Stimulated activated CD4-positive, alpha-beta T cell treated with anti-CD3 and anti-CD28 coated beads, Interleukin-15, amount 100 ng/mL, for 24 hours (primary cell): ENCODE results near the gene MICAL1.

ENCODE experiments used
- DNase-seq: peaks from one replicate; pipeline ENCODE4 v3.0.0-alpha.2; 2020

MICAL1 gene

DNA sequence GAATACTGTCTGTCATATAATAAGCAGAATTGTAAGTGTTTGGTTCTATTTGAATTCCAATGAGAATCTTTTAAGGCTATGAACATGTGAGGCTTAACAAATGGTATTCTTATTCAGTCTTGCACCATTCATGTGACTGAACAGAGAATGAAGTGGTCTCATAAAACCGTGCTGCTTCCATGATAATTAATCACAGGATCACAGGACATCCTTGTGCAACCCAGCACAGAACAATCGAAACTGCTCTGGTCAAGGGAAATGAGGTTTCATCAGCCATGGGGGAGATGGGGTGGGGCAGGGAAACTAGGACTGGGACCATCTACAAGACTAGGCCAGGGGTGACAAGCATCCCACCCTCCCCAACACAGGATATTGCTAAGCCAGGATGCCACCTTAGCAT is 21.1 kb downstream of the MICAL1 start:
- no peak for DNase-seq

DNA sequence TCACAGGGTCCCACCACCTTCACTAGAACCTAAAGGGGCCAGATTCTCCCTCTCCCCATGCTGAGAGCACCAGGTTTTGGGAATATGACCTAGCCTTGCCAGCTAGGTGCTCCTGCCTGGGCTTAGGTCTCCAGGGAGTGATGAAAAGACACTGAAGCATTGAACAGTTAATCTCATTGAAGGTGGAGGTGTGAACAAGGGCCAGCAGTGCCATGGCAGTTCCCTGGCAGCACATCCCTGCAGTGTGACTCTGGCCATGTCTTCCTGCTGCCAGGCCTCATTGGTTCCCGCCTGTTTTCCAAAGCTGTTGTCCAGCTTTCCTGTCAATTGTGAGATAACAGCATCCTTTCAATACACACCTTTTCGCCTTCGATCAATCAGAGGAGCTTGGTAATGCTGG is 26.1 kb downstream of the MICAL1 start:
- no peak for DNase-seq

DNA sequence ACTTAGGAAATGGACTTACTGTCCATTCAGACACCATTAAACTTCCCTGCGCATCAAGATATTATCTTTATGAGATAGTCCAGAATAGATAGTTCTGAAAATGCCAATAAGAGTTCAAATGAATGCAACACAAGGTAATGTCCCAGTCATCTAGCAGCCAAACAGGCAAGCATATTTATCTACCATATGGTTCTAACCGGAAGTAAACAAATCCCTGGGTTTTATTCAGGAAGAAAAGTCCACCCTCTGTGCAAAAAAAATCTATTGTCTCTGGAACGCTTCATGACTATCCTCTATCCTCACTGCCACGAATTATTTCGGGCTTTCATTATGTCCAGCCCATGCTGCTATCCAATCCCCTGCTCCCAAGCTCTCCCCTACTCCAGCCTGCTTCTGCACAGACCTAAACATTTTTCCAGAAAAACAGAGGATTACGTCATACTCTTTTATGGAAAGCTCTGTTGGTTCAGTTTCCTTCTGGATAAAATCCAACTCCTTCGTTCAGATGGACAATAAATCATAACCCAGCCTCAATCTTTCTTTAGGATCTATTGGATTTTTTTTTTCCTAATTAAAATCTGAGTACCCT is 26.6 kb downstream of the MICAL1 start:
- no peak for DNase-seq

DNA sequence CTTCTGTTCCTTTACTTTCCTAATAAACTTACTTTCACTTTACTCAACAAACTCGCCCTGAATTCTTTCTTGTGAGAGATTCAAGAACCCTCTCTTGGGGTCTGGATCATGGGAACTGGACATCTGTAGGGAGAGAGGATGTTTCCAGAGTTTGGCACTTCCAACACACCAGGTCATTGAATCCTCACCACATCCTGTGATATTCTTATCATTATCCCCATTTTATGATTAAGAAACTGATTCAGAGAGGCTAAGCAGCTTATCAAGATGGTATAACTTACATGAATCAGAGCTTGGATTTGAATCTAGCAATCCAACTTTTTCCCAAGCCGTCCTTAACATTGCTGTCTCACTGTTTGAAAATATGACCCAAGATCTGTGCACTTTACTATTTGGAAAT is 30.6 kb downstream of the MICAL1 start:
- no peak for DNase-seq

DNA sequence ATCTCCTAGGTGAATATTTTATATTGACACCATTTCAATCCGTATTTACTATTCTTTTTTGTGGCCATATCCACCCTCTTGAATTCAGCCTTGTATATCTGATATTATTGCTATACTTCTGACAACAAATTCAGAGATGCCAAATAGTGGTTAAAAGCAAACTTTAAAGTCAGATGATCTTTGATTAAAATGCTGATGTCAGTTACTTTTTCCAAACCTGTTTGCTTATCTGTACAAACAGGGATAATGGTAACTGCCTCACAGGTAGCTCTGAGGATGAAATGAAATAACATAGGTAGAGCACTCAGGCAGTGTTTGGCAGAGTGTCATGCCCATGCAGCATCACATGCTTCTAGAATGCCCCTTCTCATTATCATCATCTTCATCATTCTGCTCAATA is 34.4 kb downstream of the MICAL1 start:
- no peak for DNase-seq

DNA sequence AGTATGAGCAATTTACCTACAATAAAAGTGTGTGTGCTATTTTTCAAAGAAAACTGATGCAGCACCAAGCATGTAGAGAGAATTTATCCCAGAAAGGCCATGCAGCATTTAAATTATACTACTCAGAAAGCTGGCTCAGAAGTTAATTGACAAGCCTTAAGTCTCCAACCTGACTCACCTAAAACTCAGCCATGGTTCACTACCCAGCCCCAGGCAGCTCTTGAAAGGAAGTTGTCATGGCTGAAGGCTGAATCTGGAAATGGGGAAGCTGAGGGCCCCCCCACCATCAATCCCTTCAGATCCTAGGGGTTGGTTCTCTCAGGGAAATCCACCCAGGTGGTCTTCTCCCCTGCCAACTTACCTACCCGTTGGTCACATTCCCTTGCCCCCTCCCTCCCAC is 34.8 kb downstream of the MICAL1 start:
- DNase-seq = no peak

DNA sequence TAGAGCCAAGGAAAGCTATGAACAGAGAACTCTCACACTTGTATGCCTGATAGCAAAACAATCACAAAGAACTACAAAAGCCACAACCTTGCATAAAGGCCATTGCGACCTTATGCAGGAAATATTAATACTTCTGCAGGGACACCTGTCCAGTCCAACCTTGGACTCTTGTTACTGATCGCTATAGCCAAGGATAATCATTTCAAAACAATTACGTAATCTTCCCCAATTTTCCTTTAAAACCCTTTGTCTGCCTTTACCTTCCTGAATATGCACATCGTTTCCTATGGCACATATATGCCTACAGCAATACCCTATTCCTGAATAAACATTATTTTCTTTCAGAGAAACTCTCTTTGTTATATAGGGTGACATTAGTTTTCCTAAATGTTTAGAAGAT is 37.9 kb downstream of the MICAL1 start:
- no peak for DNase-seq

DNA sequence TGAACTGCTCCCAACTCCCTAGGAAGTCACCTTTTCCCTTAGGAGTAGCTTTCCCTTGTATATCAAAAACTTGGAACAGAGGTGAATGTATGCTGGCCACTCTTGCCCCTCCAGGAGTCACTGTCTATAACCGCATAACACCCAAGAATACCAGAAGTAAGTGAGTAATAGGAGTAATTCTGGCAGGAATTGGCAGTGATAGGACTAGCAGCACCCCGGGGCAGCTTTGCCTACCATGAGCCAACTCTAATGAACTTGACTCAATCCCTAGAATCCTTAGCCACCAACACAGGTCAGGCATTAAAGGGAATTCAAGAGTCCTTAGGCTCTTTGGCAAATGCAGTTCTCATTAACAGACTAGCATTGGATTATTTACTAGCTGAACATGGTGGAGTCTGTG is 44.5 kb downstream of the MICAL1 start:
- no peak for DNase-seq

DNA sequence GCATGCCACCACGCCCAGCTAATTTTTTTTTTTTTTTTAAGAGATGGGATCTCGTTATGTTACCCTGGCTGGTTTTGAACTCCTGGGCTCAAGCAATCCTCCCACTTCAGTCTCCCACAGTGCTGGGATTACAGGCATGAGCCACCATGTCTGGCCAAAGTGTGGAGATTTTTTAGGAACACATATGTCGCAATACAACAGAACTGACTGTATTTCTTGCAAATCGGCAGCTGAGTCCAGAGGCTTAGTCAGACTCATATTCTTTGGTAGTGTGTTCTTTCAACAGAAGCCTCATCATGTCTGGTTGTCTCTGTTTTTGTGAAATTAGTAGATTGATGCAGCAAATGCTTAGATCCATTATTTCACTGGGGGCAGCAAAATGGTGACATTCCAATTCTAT is 49.4 kb downstream of the MICAL1 start:
- DNase-seq = no peak

DNA sequence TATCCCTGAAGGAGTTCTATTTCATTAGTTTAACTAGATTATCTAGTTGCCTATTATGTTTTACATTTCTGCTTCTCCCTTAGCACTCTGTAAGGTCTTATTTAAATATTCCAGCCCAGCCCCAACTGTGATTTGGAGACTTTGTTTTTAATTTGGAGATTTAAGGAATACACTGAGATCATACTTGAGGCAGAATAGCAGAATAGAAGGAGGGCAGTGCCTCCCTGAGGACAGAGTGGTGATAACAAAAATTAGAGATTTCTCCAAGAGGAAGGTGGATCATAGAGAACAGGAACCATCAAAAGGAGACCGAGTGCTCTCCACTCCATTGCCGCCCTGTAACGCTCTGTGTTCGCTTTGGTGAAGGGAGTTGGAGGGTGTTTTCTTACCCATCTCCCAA is 58.6 kb downstream of the MICAL1 start:
- no peak for DNase-seq

DNA sequence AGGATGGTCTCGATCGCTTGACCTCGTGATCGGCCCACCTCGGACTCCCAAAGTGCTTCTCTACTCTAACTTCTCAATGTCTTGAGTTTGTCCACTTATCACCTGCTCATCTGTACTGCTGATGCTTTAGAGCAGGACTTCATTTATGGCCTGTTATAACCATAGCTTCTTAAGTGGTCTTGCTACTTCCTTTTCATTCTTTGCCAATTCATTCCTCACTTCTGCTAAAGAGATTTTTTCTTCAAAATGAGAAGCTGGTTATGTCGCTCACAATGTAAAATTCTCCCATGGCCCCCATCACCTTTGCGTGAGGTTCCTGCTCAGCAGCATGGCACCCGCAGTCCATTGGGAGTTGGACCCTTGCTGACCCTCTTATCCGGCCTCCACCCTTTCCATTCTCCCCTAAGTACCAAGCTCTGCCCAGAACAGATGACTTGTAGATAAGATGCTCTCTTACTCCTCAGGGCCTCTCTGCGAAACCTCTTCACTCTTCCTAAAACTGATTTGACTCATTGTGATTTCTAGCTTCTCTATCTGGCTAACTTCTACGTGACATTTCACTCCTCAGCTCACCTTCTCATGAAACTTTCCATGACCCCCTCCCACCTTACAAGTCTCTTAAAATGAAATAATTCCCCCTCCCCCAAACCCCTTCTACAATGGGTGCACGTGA is 59.4 kb downstream of the MICAL1 start:
- DNase-seq = no peak
